ENCODE data around the gene CREB5. TPM values are rescaled to one million over a fixed set of nuclear protein-coding genes. Genes with fewer than 3 reads are reported as not detected.
"Not testable (repeated sequence)": the region's sequence is repeated elsewhere in the genome, so short reads cannot be mapped to it uniquely, and the experiment has no call there.

Gene CREB5
- total RNA-seq, 1 experiment from 2014 or later: 1.3 TPM

DNA sequence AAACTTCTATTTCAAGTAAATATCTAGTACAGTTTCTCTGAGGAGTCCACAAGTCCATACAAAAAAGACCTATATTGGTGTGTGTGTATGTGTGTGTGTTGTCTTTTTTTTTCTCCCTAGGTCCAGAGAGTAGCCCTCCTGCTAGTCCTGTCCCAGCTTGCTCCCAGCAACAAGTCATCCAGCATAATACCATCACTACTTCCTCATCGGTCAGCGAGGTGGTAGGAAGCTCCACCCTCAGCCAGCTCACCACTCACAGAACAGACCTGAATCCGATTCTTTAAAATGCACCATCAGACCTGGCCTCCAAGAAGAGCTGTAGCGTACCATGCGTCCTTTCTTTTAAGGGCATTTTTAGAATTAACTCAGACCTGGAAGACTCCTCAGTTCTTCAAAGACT is 406.7 kb downstream of the CREB5 start (continued):
- TF ChIP-seq ZSCAN18 (CRISPR knock-in tag; IDR thresholded peaks at IDR 0.05) (no peak), ZNF281 (CRISPR knock-in tag; IDR thresholded peaks at IDR 0.05) (no peak), TEAD1 (CRISPR knock-in tag; IDR thresholded peaks at IDR 0.05) (no peak), NR3C1 (CRISPR knock-in tag; conservative IDR thresholded peaks at IDR 0.05; ENCODE audit: low read depth) (no peak), SMAD3 (CRISPR knock-in tag; IDR thresholded peaks at IDR 0.05; ENCODE audit: borderline replicate concordance) (no peak), ZNF232 (CRISPR knock-in tag; IDR thresholded peaks at IDR 0.05) (no peak)

- ATAC-seq (0 out of 2 replicates have a peak, but pooled peaks have one; percentile 34), DNase-seq (ENCODE audit: low spot score) (no peak)
- POLR2A ChIA-PET: no interaction called here
- H3K27me3 Mint-ChIP-seq (ENCODE audit: low read depth): no peaks in the 10 kb centered on the region
- no peak overlapping the region for H3K4me3 Mint-ChIP-seq
- no peak overlapping the region for H3K27ac Mint-ChIP-seq
- no peaks in the 10 kb centered on the region for H3K36me3 Mint-ChIP-seq
- CTCF ChIA-PET: interaction anchor here (0.8 to 1.2 kb wide), 2 partner anchors 98 to 209 kb away, joined by 3 to 5 read pairs; no protein-coding TSS in a partner anchor
- TF ChIP-seq, protein P1, sequence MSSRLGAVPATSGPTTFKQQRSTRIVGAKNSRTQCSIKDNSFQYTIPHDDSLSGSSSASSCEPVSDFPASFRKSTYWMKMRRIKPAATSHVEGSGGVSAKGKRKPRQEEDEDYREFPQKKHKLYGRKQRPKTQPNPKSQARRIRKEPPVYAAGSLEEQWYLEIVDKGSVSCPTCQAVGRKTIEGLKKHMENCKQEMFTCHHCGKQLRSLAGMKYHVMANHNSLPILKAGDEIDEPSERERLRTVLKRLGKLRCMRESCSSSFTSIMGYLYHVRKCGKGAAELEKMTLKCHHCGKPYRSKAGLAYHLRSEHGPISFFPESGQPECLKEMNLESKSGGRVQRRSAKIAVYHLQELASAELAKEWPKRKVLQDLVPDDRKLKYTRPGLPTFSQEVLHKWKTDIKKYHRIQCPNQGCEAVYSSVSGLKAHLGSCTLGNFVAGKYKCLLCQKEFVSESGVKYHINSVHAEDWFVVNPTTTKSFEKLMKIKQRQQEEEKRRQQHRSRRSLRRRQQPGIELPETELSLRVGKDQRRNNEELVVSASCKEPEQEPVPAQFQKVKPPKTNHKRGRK (CRISPR knock-in tag; IDR thresholded peaks at IDR 0.05; ENCODE audit: borderline replicate concordance): no peak
- TF ChIP-seq CBFB (CRISPR knock-in tag; IDR thresholded peaks at IDR 0.05; ENCODE audit: low read depth) (no peak), TCF7 (CRISPR knock-in tag; IDR thresholded peaks at IDR 0.05; ENCODE audit: low read depth) (no peak), SP1 (CRISPR knock-in tag; conservative IDR thresholded peaks at IDR 0.05) (no peak), ATF1 (CRISPR knock-in tag; IDR thresholded peaks at IDR 0.05) (no peak), NFE2L1 (CRISPR knock-in tag; IDR thresholded peaks at IDR 0.05) (no peak), ZNF671 (CRISPR knock-in tag; IDR thresholded peaks at IDR 0.05) (no peak), ZBTB21 (CRISPR knock-in tag; IDR thresholded peaks at IDR 0.05; ENCODE audit: borderline replicate concordance) (no peak)
- H3K9me3 Mint-ChIP-seq: peaks cover 7% of the 10 kb centered on the region; the same call in 1 of the 2 replicates
- H3K4me1 Mint-ChIP-seq: peaks cover 39% of the 10 kb centered on the region
These were observed 411.3 kb downstream of the CREB5 start for GRCh38 chr7:28823582-28823981.

GRCh38 chr7:28825817-28826448 is 413.6 kb downstream of the CREB5 start:
- DNase-seq (ENCODE audit: low spot score); H3K27ac Mint-ChIP-seq; ATAC-seq; H3K27me3 Mint-ChIP-seq (ENCODE audit: low read depth); H3K36me3 Mint-ChIP-seq; POLR2A ChIA-PET; H3K4me3 Mint-ChIP-seq; H3K9me3 Mint-ChIP-seq: not testable (repeated sequence)
- peaks cover 30% of the 10 kb centered on the region for H3K4me1 Mint-ChIP-seq
- CTCF ChIA-PET: interaction anchor here (1.5 kb wide), 1 partner anchor 462 kb away, joined by 3 read pairs; no protein-coding TSS in a partner anchor

- Mint-ChIP-seq H3K27ac (no peak overlapping the region), H3K36me3 (no peaks in the 10 kb centered on the region), H3K27me3 (ENCODE audit: low read depth) (no peaks in the 10 kb centered on the region), H3K4me1 (no peaks in the 10 kb centered on the region), H3K4me3 (no peak overlapping the region), H3K9me3 (peaks cover 7% of the 10 kb centered on the region; the same call in 1 of the 2 replicates)
- ATAC-seq (no peak), DNase-seq (ENCODE audit: low spot score) (no peak)
- POLR2A ChIA-PET: no interaction called here
- CTCF ChIA-PET: interaction anchor here (1.3 kb wide), 1 partner anchor 9 kb away, joined by 3 read pairs; no protein-coding TSS in a partner anchor
- TF ChIP-seq, protein P2, sequence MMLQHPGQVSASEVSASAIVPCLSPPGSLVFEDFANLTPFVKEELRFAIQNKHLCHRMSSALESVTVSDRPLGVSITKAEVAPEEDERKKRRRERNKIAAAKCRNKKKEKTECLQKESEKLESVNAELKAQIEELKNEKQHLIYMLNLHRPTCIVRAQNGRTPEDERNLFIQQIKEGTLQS (CRISPR knock-in tag; conservative IDR thresholded peaks at IDR 0.05): no peak
- TF ChIP-seq, protein P3, sequence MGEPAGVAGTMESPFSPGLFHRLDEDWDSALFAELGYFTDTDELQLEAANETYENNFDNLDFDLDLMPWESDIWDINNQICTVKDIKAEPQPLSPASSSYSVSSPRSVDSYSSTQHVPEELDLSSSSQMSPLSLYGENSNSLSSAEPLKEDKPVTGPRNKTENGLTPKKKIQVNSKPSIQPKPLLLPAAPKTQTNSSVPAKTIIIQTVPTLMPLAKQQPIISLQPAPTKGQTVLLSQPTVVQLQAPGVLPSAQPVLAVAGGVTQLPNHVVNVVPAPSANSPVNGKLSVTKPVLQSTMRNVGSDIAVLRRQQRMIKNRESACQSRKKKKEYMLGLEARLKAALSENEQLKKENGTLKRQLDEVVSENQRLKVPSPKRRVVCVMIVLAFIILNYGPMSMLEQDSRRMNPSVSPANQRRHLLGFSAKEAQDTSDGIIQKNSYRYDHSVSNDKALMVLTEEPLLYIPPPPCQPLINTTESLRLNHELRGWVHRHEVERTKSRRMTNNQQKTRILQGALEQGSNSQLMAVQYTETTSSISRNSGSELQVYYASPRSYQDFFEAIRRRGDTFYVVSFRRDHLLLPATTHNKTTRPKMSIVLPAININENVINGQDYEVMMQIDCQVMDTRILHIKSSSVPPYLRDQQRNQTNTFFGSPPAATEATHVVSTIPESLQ (CRISPR knock-in tag; IDR thresholded peaks at IDR 0.05): no peak
- no peak for TF ChIP-seq ZNF281 (CRISPR knock-in tag; IDR thresholded peaks at IDR 0.05)
- TF ChIP-seq JAZF1 (CRISPR knock-in tag; IDR thresholded peaks at IDR 0.05): no peak
These were observed 418.5 kb downstream of the CREB5 start for GRCh38 chr7:28830846-28831245.
